Measurements from ENCODE around the gene ZBTB8B.
"Not testable (repeated sequence)": the region's sequence is repeated elsewhere in the genome, so short reads cannot be mapped to it uniquely, and the experiment has no call there.

ZBTB8B gene

GRCh38 chr1:32455958-32456357 lies 8.9 kb upstream of the ZBTB8B start:
- H3K36me3 Mint-ChIP-seq (ENCODE audit: low read depth), result no peaks in the 10 kb centered on the region

GRCh38 chr1:32458798-32459197 lies 6.1 kb upstream of the ZBTB8B start:
- not testable (repeated sequence) for H3K27ac Mint-ChIP-seq; H3K4me1 Mint-ChIP-seq (ENCODE audit: low read depth); H3K36me3 Mint-ChIP-seq (ENCODE audit: low read depth); H3K4me3 Mint-ChIP-seq
- peaks cover 46% of the 10 kb centered on the region for H3K27me3 Mint-ChIP-seq
- H3K9me3 Mint-ChIP-seq, result peaks cover 13% of the 10 kb centered on the region

More at GRCh38 chr1:32455958-32456357, 8.9 kb upstream of the ZBTB8B start:
- peaks cover 21% of the 10 kb centered on the region for H3K27me3 Mint-ChIP-seq
- peaks cover 13% of the 10 kb centered on the region for H3K9me3 Mint-ChIP-seq
- H3K4me3 Mint-ChIP-seq, result no peak overlapping the region
- no peak overlapping the region for H3K27ac Mint-ChIP-seq
- no peaks in the 10 kb centered on the region for H3K4me1 Mint-ChIP-seq (ENCODE audit: low read depth)

GRCh38 chr1:32462977-32463376 lies 1.9 kb upstream of the ZBTB8B start:
- H3K36me3 Mint-ChIP-seq (ENCODE audit: low read depth); H3K27ac Mint-ChIP-seq; H3K4me3 Mint-ChIP-seq: not testable (repeated sequence)
- peaks cover 13% of the 10 kb centered on the region for H3K9me3 Mint-ChIP-seq
- H3K4me1 Mint-ChIP-seq (ENCODE audit: low read depth), result peaks cover 14% of the 10 kb centered on the region
- peaks cover 65% of the 10 kb centered on the region for H3K27me3 Mint-ChIP-seq

GRCh38 chr1:32464191-32464715 lies 619 bp upstream of the ZBTB8B start:
- Mint-ChIP-seq H3K27ac (no peak overlapping the region), H3K36me3 (ENCODE audit: low read depth) (no peaks in the 10 kb centered on the region), H3K9me3 (peaks cover 3% of the 10 kb centered on the region), H3K4me1 (ENCODE audit: low read depth) (peaks cover 14% of the 10 kb centered on the region), H3K27me3 (peaks cover 55% of the 10 kb centered on the region), H3K4me3 (peak overlapping the region; percentile 71)

GRCh38 chr1:32465578-32465933 lies 684 bp downstream of the ZBTB8B start:
- no peaks in the 10 kb centered on the region for H3K9me3 Mint-ChIP-seq
- peak overlapping the region; percentile 30 for H3K4me3 Mint-ChIP-seq
- no peaks in the 10 kb centered on the region for H3K36me3 Mint-ChIP-seq (ENCODE audit: low read depth)
- no peak overlapping the region for H3K27ac Mint-ChIP-seq
- peaks cover 14% of the 10 kb centered on the region for H3K4me1 Mint-ChIP-seq (ENCODE audit: low read depth)
- peaks cover 58% of the 10 kb centered on the region for H3K27me3 Mint-ChIP-seq

- Mint-ChIP-seq H3K4me1 (ENCODE audit: low read depth) (peaks cover 14% of the 10 kb centered on the region), H3K27me3 (peaks cover 52% of the 10 kb centered on the region), H3K27ac (no peak overlapping the region), H3K4me3 (no peak overlapping the region), H3K9me3 (no peaks in the 10 kb centered on the region), H3K36me3 (ENCODE audit: low read depth) (no peaks in the 10 kb centered on the region)
Measured at GRCh38 chr1:32466761-32467160, 1.9 kb downstream of the ZBTB8B start.

- Mint-ChIP-seq H3K27me3 (peaks cover 33% of the 10 kb centered on the region), H3K36me3 (ENCODE audit: low read depth) (no peaks in the 10 kb centered on the region), H3K4me1 (ENCODE audit: low read depth) (peaks cover 14% of the 10 kb centered on the region), H3K9me3 (no peaks in the 10 kb centered on the region), H3K27ac (no peak overlapping the region), H3K4me3 (no peak overlapping the region)
Measured at GRCh38 chr1:32468791-32469190, 3.9 kb downstream of the ZBTB8B start.

- Mint-ChIP-seq H3K27me3 (peaks cover 26% of the 10 kb centered on the region), H3K36me3 (ENCODE audit: low read depth) (no peaks in the 10 kb centered on the region), H3K9me3 (no peaks in the 10 kb centered on the region), H3K4me1 (ENCODE audit: low read depth) (peaks cover 3% of the 10 kb centered on the region), H3K4me3 (no peak overlapping the region), H3K27ac (no peak overlapping the region)
Measured at GRCh38 chr1:32470431-32470830, 5.6 kb downstream of the ZBTB8B start.

- no peaks in the 10 kb centered on the region for H3K36me3 Mint-ChIP-seq (ENCODE audit: low read depth)
- H3K27me3 Mint-ChIP-seq, result peaks cover 23% of the 10 kb centered on the region
- H3K27ac Mint-ChIP-seq, result no peak overlapping the region
- no peaks in the 10 kb centered on the region for H3K9me3 Mint-ChIP-seq
- no peak overlapping the region for H3K4me3 Mint-ChIP-seq
- no peaks in the 10 kb centered on the region for H3K4me1 Mint-ChIP-seq (ENCODE audit: low read depth)
Measured at GRCh38 chr1:32470991-32471694, 6.3 kb downstream of the ZBTB8B start.

GRCh38 chr1:32471695-32472362 lies 7.0 kb downstream of the ZBTB8B start:
- Mint-ChIP-seq H3K9me3 (no peaks in the 10 kb centered on the region), H3K4me3 (no peak overlapping the region), H3K27ac (no peak overlapping the region), H3K36me3 (ENCODE audit: low read depth) (no peaks in the 10 kb centered on the region), H3K27me3 (peaks cover 24% of the 10 kb centered on the region), H3K4me1 (ENCODE audit: low read depth) (no peaks in the 10 kb centered on the region)

- not testable (repeated sequence) for H3K4me1 Mint-ChIP-seq (ENCODE audit: low read depth); H3K4me3 Mint-ChIP-seq; H3K9me3 Mint-ChIP-seq; H3K36me3 Mint-ChIP-seq (ENCODE audit: low read depth); H3K27ac Mint-ChIP-seq
- peaks cover 24% of the 10 kb centered on the region for H3K27me3 Mint-ChIP-seq
Measured at GRCh38 chr1:32472966-32473365, 8.1 kb downstream of the ZBTB8B start.

- Mint-ChIP-seq H3K36me3 (ENCODE audit: low read depth) (no peaks in the 10 kb centered on the region), H3K9me3 (no peaks in the 10 kb centered on the region), H3K27ac (no peak overlapping the region), H3K4me1 (ENCODE audit: low read depth) (no peaks in the 10 kb centered on the region), H3K27me3 (peaks cover 23% of the 10 kb centered on the region), H3K4me3 (no peak overlapping the region)
Measured at GRCh38 chr1:32474954-32475353, 10.1 kb downstream of the ZBTB8B start.

- Mint-ChIP-seq H3K27ac (no peak overlapping the region), H3K4me3 (no peak overlapping the region), H3K27me3 (peaks cover 24% of the 10 kb centered on the region), H3K9me3 (no peaks in the 10 kb centered on the region), H3K4me1 (ENCODE audit: low read depth) (no peaks in the 10 kb centered on the region), H3K36me3 (ENCODE audit: low read depth) (no peaks in the 10 kb centered on the region)
Measured at GRCh38 chr1:32480003-32480402, 15.1 kb downstream of the ZBTB8B start.

GRCh38 chr1:32480761-32481160 lies 15.9 kb downstream of the ZBTB8B start:
- no peak overlapping the region for H3K4me3 Mint-ChIP-seq
- no peaks in the 10 kb centered on the region for H3K9me3 Mint-ChIP-seq
- no peaks in the 10 kb centered on the region for H3K36me3 Mint-ChIP-seq (ENCODE audit: low read depth)
- no peak overlapping the region for H3K27ac Mint-ChIP-seq
- peaks cover 20% of the 10 kb centered on the region for H3K27me3 Mint-ChIP-seq
- H3K4me1 Mint-ChIP-seq (ENCODE audit: low read depth), result no peaks in the 10 kb centered on the region

GRCh38 chr1:32481788-32482187 lies 16.9 kb downstream of the ZBTB8B start:
- not testable (repeated sequence) for H3K36me3 Mint-ChIP-seq (ENCODE audit: low read depth); H3K9me3 Mint-ChIP-seq

More at GRCh38 chr1:32481788-32482187, 16.9 kb downstream of the ZBTB8B start:
- not testable (repeated sequence) for H3K4me1 Mint-ChIP-seq (ENCODE audit: low read depth); H3K27ac Mint-ChIP-seq; H3K4me3 Mint-ChIP-seq
- peaks cover 15% of the 10 kb centered on the region for H3K27me3 Mint-ChIP-seq

Data from stimulated activated naive CD8-positive, alpha-beta T cell treated with anti-CD3 and anti-CD28 coated beads, Interleukin-15, Interleukin-2, amounts not matched to agents 100 ng/mL and 50 ng/mL, for 24 hours (primary cell).